ENCODE data around the gene KCNJ1.

The KCNJ1 gene

GRCh38 chr11:128882451-128882850, 15.4 kb upstream of the KCNJ1 start:
- DNase-seq (ENCODE audit: low spot score), result no peak

GRCh38 chr11:128881221-128881620, 14.1 kb upstream of the KCNJ1 start:
- DNase-seq (ENCODE audit: low spot score), result no peak

- DNase-seq (ENCODE audit: low spot score), result no peak
Measured at GRCh38 chr11:128879817-128880216, 12.7 kb upstream of the KCNJ1 start.

GRCh38 chr11:128878455-128878854, 11.4 kb upstream of the KCNJ1 start:
- DNase-seq (ENCODE audit: low spot score), result no peak

GRCh38 chr11:128877726-128878125, 10.6 kb upstream of the KCNJ1 start:
- no peak for DNase-seq (ENCODE audit: low spot score)

GRCh38 chr11:128876133-128876650, 9.1 kb upstream of the KCNJ1 start:
- DNase-seq (ENCODE audit: low spot score), result no peak

GRCh38 chr11:128874427-128874826, 7.3 kb upstream of the KCNJ1 start:
- DNase-seq (ENCODE audit: low spot score), result no peak

- no peak for DNase-seq (ENCODE audit: low spot score)
Measured at GRCh38 chr11:128872594-128872993, 5.5 kb upstream of the KCNJ1 start.

- no peak for DNase-seq (ENCODE audit: low spot score)
Measured at GRCh38 chr11:128872094-128872493, 5.0 kb upstream of the KCNJ1 start.

- DNase-seq (ENCODE audit: low spot score), result no peak
Measured at GRCh38 chr11:128871168-128871610, 4.1 kb upstream of the KCNJ1 start.

- no peak for DNase-seq (ENCODE audit: low spot score)
Measured at GRCh38 chr11:128868841-128869671, 2.0 kb upstream of the KCNJ1 start.

- DNase-seq (ENCODE audit: low spot score), result no peak
Measured at GRCh38 chr11:128865490-128865889, 1.6 kb downstream of the KCNJ1 start.

GRCh38 chr11:128862908-128863660, 4.0 kb downstream of the KCNJ1 start:
- DNase-seq (ENCODE audit: low spot score), result peak; percentile 61

- DNase-seq (ENCODE audit: low spot score), result no peak
Measured at GRCh38 chr11:128862406-128862805, 4.7 kb downstream of the KCNJ1 start.

- peak; percentile 61 for DNase-seq (ENCODE audit: low spot score)
Measured at GRCh38 chr11:128860571-128861361, 6.3 kb downstream of the KCNJ1 start.

GRCh38 chr11:128859563-128860441, 7.3 kb downstream of the KCNJ1 start:
- DNase-seq (ENCODE audit: low spot score), result peak; percentile 60

- no peak for DNase-seq (ENCODE audit: low spot score)
Measured at GRCh38 chr11:128857341-128857740, 9.8 kb downstream of the KCNJ1 start.

GRCh38 chr11:128856241-128856640, 10.9 kb downstream of the KCNJ1 start:
- no peak for DNase-seq (ENCODE audit: low spot score)

- no peak for DNase-seq (ENCODE audit: low spot score)
Measured at GRCh38 chr11:128854841-128855240, 12.3 kb downstream of the KCNJ1 start.

- no peak for DNase-seq (ENCODE audit: low spot score)
Measured at GRCh38 chr11:128853559-128853958, 13.5 kb downstream of the KCNJ1 start.

- DNase-seq (ENCODE audit: low spot score), result no peak
Measured at GRCh38 chr11:128852327-128853023, 14.6 kb downstream of the KCNJ1 start.
